ENCODE measurements around the gene CDNF.

DNA sequence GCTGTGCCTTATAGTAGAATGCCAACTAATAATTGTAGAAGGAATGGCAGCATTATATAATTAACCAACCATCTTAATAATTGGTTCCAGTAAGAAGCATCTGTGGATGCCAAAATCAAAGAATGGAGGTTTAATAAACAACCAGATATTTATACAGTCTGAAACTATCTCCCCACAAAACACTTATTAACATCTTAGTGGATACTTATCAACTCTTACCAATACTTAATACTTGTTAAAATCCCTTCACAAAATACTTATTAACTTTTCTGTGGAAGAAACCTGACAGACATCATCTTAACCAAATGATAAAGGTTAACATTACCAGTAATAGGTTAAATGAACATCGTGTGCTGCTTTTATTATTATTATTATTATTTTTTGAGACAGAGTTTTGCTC lies 34.0 kb downstream of the CDNF start:
- TF ChIP-seq EZH2 (IDR thresholded peaks at IDR 0.05; ENCODE audit: borderline replicate concordance, low read depth, low read length, severe bottlenecking) (no peak), CTCF (IDR thresholded peaks at IDR 0.05; ENCODE audit: extremely low read depth in 1 of 2, insufficient read depth in 1 of 2, low read depth in 1 of 2, low read length in 2 of 2) (no peak), POLR2AphosphoS5 (IDR thresholded peaks at IDR 0.05; ENCODE audit: insufficient read depth, low read depth, low read length) (no peak), POLR2A (IDR thresholded peaks at IDR 0.05; ENCODE audit: low read depth, low read length) (no peak), MYC (IDR thresholded peaks at IDR 0.05; ENCODE audit: low read depth, low read length) (no peak), JUN (IDR thresholded peaks at IDR 0.05; ENCODE audit: borderline replicate concordance, insufficient read depth, insufficient read length, low read depth) (no peak)
